PC-9 (cell line): ENCODE data around the gene MTR.

Experiments
- EZH2 ChIP-seq: fragments of 200-600 bp; sonication (generic); IDR thresholded peaks from 2 replicates; pipeline ENCODE4 v1.8.0; 2017; ENCODE audit warnings: antibody characterized with exemption, low read depth
- TF ChIP-seq, protein P1 (sequence below): fragments of 200-600 bp; sonication (generic); conservative IDR thresholded peaks from 2 replicates; pipeline ENCODE4 v1.6.1; 2017; ENCODE audit warnings: mixed run types, antibody characterized with exemption, mild to moderate bottlenecking, moderate library complexity

- TF ChIP-seq, protein P1, sequence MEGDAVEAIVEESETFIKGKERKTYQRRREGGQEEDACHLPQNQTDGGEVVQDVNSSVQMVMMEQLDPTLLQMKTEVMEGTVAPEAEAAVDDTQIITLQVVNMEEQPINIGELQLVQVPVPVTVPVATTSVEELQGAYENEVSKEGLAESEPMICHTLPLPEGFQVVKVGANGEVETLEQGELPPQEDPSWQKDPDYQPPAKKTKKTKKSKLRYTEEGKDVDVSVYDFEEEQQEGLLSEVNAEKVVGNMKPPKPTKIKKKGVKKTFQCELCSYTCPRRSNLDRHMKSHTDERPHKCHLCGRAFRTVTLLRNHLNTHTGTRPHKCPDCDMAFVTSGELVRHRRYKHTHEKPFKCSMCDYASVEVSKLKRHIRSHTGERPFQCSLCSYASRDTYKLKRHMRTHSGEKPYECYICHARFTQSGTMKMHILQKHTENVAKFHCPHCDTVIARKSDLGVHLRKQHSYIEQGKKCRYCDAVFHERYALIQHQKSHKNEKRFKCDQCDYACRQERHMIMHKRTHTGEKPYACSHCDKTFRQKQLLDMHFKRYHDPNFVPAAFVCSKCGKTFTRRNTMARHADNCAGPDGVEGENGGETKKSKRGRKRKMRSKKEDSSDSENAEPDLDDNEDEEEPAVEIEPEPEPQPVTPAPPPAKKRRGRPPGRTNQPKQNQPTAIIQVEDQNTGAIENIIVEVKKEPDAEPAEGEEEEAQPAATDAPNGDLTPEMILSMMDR, result no peak
- no peak for TF ChIP-seq EZH2
Observed at GRCh38 chr1:236830116-236830515, 35.0 kb downstream of the MTR start.
